ENCODE measurements around the gene AK1. TPM values are rescaled to one million over a fixed set of nuclear protein-coding genes. Genes with fewer than 3 reads are reported as not detected.

AK1 gene
- total and polyA plus RNA-seq, 7 donors, result 310 to 854 (median 778) TPM

- TF ChIP-seq CTCF (IDR thresholded peaks at IDR 0.05), result no peak
- peaks cover 0 to 48% of the 10 kb centered on the region in 2 donors for H3K36me3 ChIP-seq (ENCODE audit: insufficient read depth in 1 of 2, low read depth in 1 of 2)
- ATAC-seq (no peak), DNase-seq (peak in 1 of 2 donors; percentile 44)
- peaks cover 14% of the 10 kb centered on the region for H3K4me1 ChIP-seq
- no peaks in the 10 kb centered on the region for H3K9me3 ChIP-seq
- intact Hi-C loops (cut with DNase I), result no loop called here
- H3K27ac ChIP-seq, result no peak overlapping the region
- H3K27me3 ChIP-seq (ENCODE audit: insufficient read depth in 3 of 3, low read length in 2 of 3), result no peaks in the 10 kb centered on the region
- H3K4me3 ChIP-seq, result no peak overlapping the region
- WGBS, 3 donors, result 94 to 95% (median 95%) methylated on average over 31 of the region's 31 CpGs
Observed at GRCh38 chr9:127912296-127912695, 34.8 kb upstream of the AK1 start.

GRCh38 chr9:127910613-127911205, 33.2 kb upstream of the AK1 start:
- Histone ChIP-seq H3K36me3 (ENCODE audit: insufficient read depth in 1 of 2, low read depth in 1 of 2) (peaks cover 0 to 48% of the 10 kb centered on the region in 2 donors), H3K4me1 (peaks cover 8% of the 10 kb centered on the region), H3K4me3 (no peak overlapping the region), H3K27ac (peak overlapping the region; percentile 50), H3K9me3 (no peaks in the 10 kb centered on the region), H3K27me3 (ENCODE audit: insufficient read depth in 3 of 3, low read length in 2 of 3) (no peaks in the 10 kb centered on the region)
- peak in 1 of 2 donors; percentile 46 for DNase-seq
- ATAC-seq, result no peak
- TF ChIP-seq CTCF (IDR thresholded peaks at IDR 0.05), result no peak
- WGBS, 3 donors, result 74 to 75% (median 75%) methylated on average over 6 of the region's 6 CpGs
- intact Hi-C loops (cut with DNase I), result no loop called here

GRCh38 chr9:127909839-127910273, 32.4 kb upstream of the AK1 start:
- intact Hi-C loops (cut with DNase I), result no loop called here
- Histone ChIP-seq H3K27me3 (ENCODE audit: insufficient read depth in 3 of 3, low read length in 2 of 3) (no peaks in the 10 kb centered on the region), H3K4me3 (no peak overlapping the region), H3K9me3 (no peaks in the 10 kb centered on the region), H3K4me1 (peaks cover under 1% of the 10 kb centered on the region), H3K36me3 (ENCODE audit: insufficient read depth in 1 of 2, low read depth in 1 of 2) (peaks cover 0 to 48% of the 10 kb centered on the region in 2 donors), H3K27ac (no peak overlapping the region)
- no peak for TF ChIP-seq CTCF (IDR thresholded peaks at IDR 0.05)
- 88 to 94% (median 89%) methylated on average over 17 of the region's 17 CpGs for WGBS, 3 donors
- DNase-seq (peak in 1 of 2 donors; percentile 38), ATAC-seq (no peak)

DNA sequence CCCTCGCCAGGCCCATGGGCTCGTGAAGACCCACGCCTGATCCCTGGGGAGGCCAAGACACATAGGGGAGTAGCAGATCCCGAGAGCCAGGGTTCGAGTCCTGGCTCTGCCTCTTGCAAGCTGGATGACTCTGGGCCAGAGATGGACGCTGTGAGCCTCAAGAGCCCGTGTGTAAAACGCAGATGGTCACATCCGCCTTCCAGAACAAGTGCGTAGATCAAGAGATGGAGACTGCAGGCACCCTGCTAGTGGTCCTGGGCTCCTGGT, 31.1 kb upstream of the AK1 start:
- peaks cover 6% of the 10 kb centered on the region for H3K4me1 ChIP-seq
- no peak for DNase-seq
- peaks cover 0 to 43% of the 10 kb centered on the region in 2 donors for H3K36me3 ChIP-seq (ENCODE audit: insufficient read depth in 1 of 2, low read depth in 1 of 2)
- no peak for TF ChIP-seq CTCF (IDR thresholded peaks at IDR 0.05)
- intact Hi-C loops (cut with DNase I), result no loop called here
- H3K4me3 ChIP-seq, result no peak overlapping the region
- no peaks in the 10 kb centered on the region for H3K9me3 ChIP-seq
- no peaks in the 10 kb centered on the region for H3K27me3 ChIP-seq (ENCODE audit: insufficient read depth in 3 of 3, low read length in 2 of 3)
- ATAC-seq, result no peak
- H3K27ac ChIP-seq, result no peak overlapping the region
- WGBS, 3 donors, result 95 to 97% (median 95%) methylated on average over 10 of the region's 10 CpGs

Measured in psoas muscle (tissue), 8 donors.